H1 (cell line): ENCODE data around the gene TMPRSS2. TPM values are rescaled to one million over a fixed set of nuclear protein-coding genes. Genes with fewer than 3 reads are reported as not detected.

ENCODE experiments used
- CTCF ChIA-PET: fragments of 300-600 bp; sonication (Branson Sonifier 250); formaldehyde crosslinking; loops from one replicate; lab custom pipeline; 2021; ENCODE audit not compliant: partially characterized antibody; lab: Charles Lee
- POLR2A ChIA-PET: fragments of 300-600 bp; sonication (Branson Sonifier 250); formaldehyde crosslinking; loops from one replicate; lab custom pipeline; 2021; ENCODE audit warnings: inconsistent platforms; ENCODE audit not compliant: partially characterized antibody; lab: Charles Lee
- DNase-seq, 2 experiments: peaks; one replicate each; pipeline versions ENCODE4 v3.0.0 to v3.0.0-alpha.2; 2010 to 2022; ENCODE audit warnings: low spot score in 2 of 2, low read depth in 1 of 2, mixed read lengths in 1 of 2
- FAIRE-seq: peaks from 2 replicates; lab custom pipeline; 2011; peaks lifted over from hg19 to GRCh38; lab: Jason Lieb, UNC
- H2AFZ ChIP-seq: 2 replicates; pipeline ENCODE4 v1.8.1; 2012; ENCODE audit warnings: low read length, inconsistent platforms
- H2AK5ac ChIP-seq: 2 replicates; pipeline ENCODE4 v1.6.1; 2013; ENCODE audit warnings: low read depth, low read length
- H2BK120ac ChIP-seq: replicated peaks from 2 replicates; pipeline ENCODE3; 2013; ENCODE audit warnings: low read depth, low read length, inconsistent platforms
- H2BK12ac ChIP-seq: 2 replicates; pipeline ENCODE4 v1.6.1; 2013; ENCODE audit warnings: low read depth, low read length
- H2BK15ac ChIP-seq: 2 replicates; pipeline ENCODE4 v1.6.1; 2013; ENCODE audit warnings: low read length
- H2BK20ac ChIP-seq: 2 replicates; pipeline ENCODE4 v1.6.1; 2013; ENCODE audit warnings: low read length
- H2BK5ac ChIP-seq: 2 replicates; pipeline ENCODE4 v1.6.1; 2013; ENCODE audit warnings: low read depth, low read length
- H3K14ac ChIP-seq: 2 replicates; pipeline ENCODE4 v1.6.1; 2013; ENCODE audit warnings: inconsistent platforms; ENCODE audit not compliant: insufficient read length
- H3K18ac ChIP-seq: 2 replicates; pipeline ENCODE4 v1.6.1; 2013; ENCODE audit warnings: low read length; ENCODE audit errors: extremely low read depth
- H3K23ac ChIP-seq: 2 replicates; pipeline ENCODE4 v1.6.1; 2013; ENCODE audit warnings: inconsistent platforms; ENCODE audit not compliant: insufficient read length
- H3K23me2 ChIP-seq: 2 replicates; pipeline ENCODE4 v1.6.1; 2013; ENCODE audit warnings: low read depth, low read length
- H3K27ac ChIP-seq: 2 replicates; pipeline ENCODE4 v1.6.1; 2011; ENCODE audit warnings: low read depth, low read length, inconsistent platforms
- H3K27me3 ChIP-seq, 4 experiments: replicated peaks in 1 of 4; 1 replicate in 1 of 4; 2 replicates in 3 of 4; pipeline versions ENCODE4 v1.6.1 to v1.8.1; 2011 to 2013; ENCODE audit warnings: low read length in 3 of 4, mild to moderate bottlenecking in 3 of 4, inconsistent platforms in 2 of 4, mixed read lengths in 2 of 4, moderate library complexity in 1 of 4; ENCODE audit not compliant: control insufficient read depth in 3 of 4, insufficient read depth in 3 of 4; ENCODE audit errors: extremely low read depth in 1 of 4
- H3K36me3 ChIP-seq, 4 experiments: 2 replicates each; pipeline versions ENCODE4 v1.6.1 to v1.8.1; 2011 to 2013; ENCODE audit warnings: mild to moderate bottlenecking in 4 of 4, low read length in 3 of 4, moderate library complexity in 2 of 4, control low read depth in 1 of 4, inconsistent platforms in 1 of 4; ENCODE audit not compliant: insufficient read depth in 4 of 4, control insufficient read depth in 2 of 4
- H3K4ac ChIP-seq: replicated peaks from 2 replicates; pipeline ENCODE3; 2013; ENCODE audit warnings: low read length, low read depth, mixed read lengths, inconsistent platforms; ENCODE audit not compliant: insufficient read length
- H3K4me1 ChIP-seq, 4 experiments: replicated peaks in 1 of 4; 1 replicate in 1 of 4; 2 replicates in 3 of 4; pipeline versions ENCODE4 v1.6.1 to v1.8.1; 2011 to 2013; ENCODE audit warnings: low read length in 3 of 4, inconsistent platforms in 2 of 4, mixed read lengths in 1 of 4; ENCODE audit not compliant: insufficient read depth in 4 of 4, control insufficient read depth in 3 of 4
- H3K4me2 ChIP-seq, 2 experiments: 2 replicates each; pipeline versions ENCODE4 v1.6.1 to v1.8.1; 2011 to 2013; ENCODE audit warnings: low read depth in 2 of 2, low read length in 2 of 2, control low read depth in 1 of 2, inconsistent platforms in 1 of 2, mild to moderate bottlenecking in 1 of 2; ENCODE audit not compliant: insufficient read depth in 1 of 2
- H3K4me3 ChIP-seq, 4 experiments: fragments of 200-600, 300-600 bp in 1 of 4; sonication (generic), shearing (Covaris generic), sonication (Bioruptor Twin) in 1 of 4; 2 replicates each; pipeline versions ENCODE4 v1.5.1 to v1.8.1; 2011 to 2016; ENCODE audit warnings: low read length in 4 of 4, low read depth in 3 of 4, control low read depth in 2 of 4, inconsistent platforms in 2 of 4, mild to moderate bottlenecking in 2 of 4, mixed read lengths in 1 of 4, moderate library complexity in 1 of 4; ENCODE audit not compliant: insufficient read depth in 2 of 4; ENCODE audit errors: extremely low read depth in 1 of 4
- H3K56ac ChIP-seq: replicated peaks from 2 replicates; pipeline ENCODE3; 2013; ENCODE audit warnings: low read depth, mild to moderate bottlenecking, mixed read lengths, low read length, inconsistent platforms; ENCODE audit not compliant: insufficient read length
- H3K79me1 ChIP-seq: 2 replicates; pipeline ENCODE4 v1.6.1; 2013; ENCODE audit warnings: low read depth, low read length, control low read depth
- H3K79me2 ChIP-seq, 2 experiments: 2 replicates each; pipeline versions ENCODE4 v1.6.1 to v1.8.1; 2012 to 2013; ENCODE audit warnings: low read length in 2 of 2, mild to moderate bottlenecking in 2 of 2, inconsistent platforms in 1 of 2; ENCODE audit not compliant: insufficient read depth in 2 of 2, control insufficient read depth in 1 of 2
- H3K9ac ChIP-seq, 4 experiments: replicated peaks in 1 of 4; 1 replicate in 1 of 4; 2 replicates in 3 of 4; pipeline versions ENCODE4 v1.6.1 to v1.8.1; 2011 to 2013; ENCODE audit warnings: low read depth in 3 of 4, low read length in 3 of 4, control low read depth in 2 of 4, mild to moderate bottlenecking in 2 of 4, moderate library complexity in 2 of 4, inconsistent platforms in 1 of 4; ENCODE audit errors: extremely low read depth in 1 of 4
- H3K9me3 ChIP-seq, 2 experiments: 2 replicates each; pipeline versions ENCODE4 v1.6.1 to v1.8.1; 2012 to 2013; ENCODE audit warnings: mild to moderate bottlenecking in 2 of 2, moderate library complexity in 2 of 2, control low read depth in 1 of 2, inconsistent platforms in 1 of 2, low read depth in 1 of 2, low read length in 1 of 2, mixed read lengths in 1 of 2; ENCODE audit not compliant: insufficient read depth in 2 of 2
- H4K20me1 ChIP-seq, 2 experiments: replicated peaks in 1 of 2; 2 replicates each; pipeline versions ENCODE3 to v1.8.1; 2011 to 2013; ENCODE audit warnings: inconsistent platforms in 2 of 2, low read length in 2 of 2, mild to moderate bottlenecking in 1 of 2; ENCODE audit not compliant: insufficient read depth in 2 of 2, control insufficient read depth in 1 of 2
- H4K5ac ChIP-seq: 2 replicates; pipeline ENCODE4 v1.6.1; 2013; ENCODE audit warnings: low read length, low read depth, mixed read lengths, inconsistent platforms; ENCODE audit not compliant: insufficient read length
- H4K8ac ChIP-seq: 2 replicates; pipeline ENCODE4 v1.8.0; 2013; ENCODE audit warnings: mild to moderate bottlenecking, moderate library complexity, low read length, inconsistent platforms; ENCODE audit not compliant: insufficient read depth; ENCODE audit errors: extremely low read depth
- H4K91ac ChIP-seq: replicated peaks from 2 replicates; pipeline ENCODE3; 2013; ENCODE audit warnings: low read length, mixed read lengths, inconsistent platforms; ENCODE audit not compliant: insufficient read length
- NANOG ChIP-seq: IDR thresholded peaks from 2 replicates; pipeline ENCODE4 v1.6.1; 2011; ENCODE audit warnings: low read length, low read depth, mild to moderate bottlenecking, inconsistent platforms; ENCODE audit not compliant: insufficient read depth, poor library complexity, severe bottlenecking
- WGBS, 2 experiments: shearing (Covaris generic) in 1 of 2; methylation state at CpG; one replicate each; pipeline versions ENCODE4 v1.1.6 to v1.1.7; 2013 to 2015; ENCODE audit warnings: low lambda C conversion rate in 2 of 2, mixed read lengths in 2 of 2, inconsistent platforms in 1 of 2, low coverage in 1 of 2, missing lambda C conversion rate in 1 of 2; ENCODE audit not compliant: insufficient replicate concordance in 2 of 2, insufficient coverage in 1 of 2, insufficient read length in 1 of 2; ENCODE audit errors: extremely low coverage in 1 of 2, missing lambda C conversion rate in 1 of 2; 5-methylcytosine and 5-hydroxymethylcytosine counted together
- polyA plus RNA-seq, 7 experiments: library from polyadenylated mRNA; depleted of rRNA in 3 of 7; stranded (reverse) in 5 of 7; unstranded in 2 of 7; fragments of >200 nt in 5 of 7; fragments of 200-250 nt in 2 of 7; gene quantifications; 1 replicate in 5 of 7; 2 replicates in 1 of 7; 4 replicates in 1 of 7; pipeline versions ENCODE4 v1.2.1 to v1.2.3, GENCODE V29; 2011 to 2013; ENCODE audit warnings: missing spikeins in 2 of 7, mixed read lengths in 2 of 7
- total RNA-seq: library from RNA; stranded (reverse); fragmentation: NEBNext Ultra II Directional; extraction: Animal tissue kit (Norgen Biotek cat#: 25700); gene quantifications from 2 replicates; pipeline ENCODE4 v1.2.1, GENCODE V29; 2021

TMPRSS2 gene
- total and polyA plus RNA-seq, 2 of the 8 experiments (the other 6 are each of a cell fraction or from before 2014, with no cell fraction given), result 9.2 to 11.0 TPM

DNA sequence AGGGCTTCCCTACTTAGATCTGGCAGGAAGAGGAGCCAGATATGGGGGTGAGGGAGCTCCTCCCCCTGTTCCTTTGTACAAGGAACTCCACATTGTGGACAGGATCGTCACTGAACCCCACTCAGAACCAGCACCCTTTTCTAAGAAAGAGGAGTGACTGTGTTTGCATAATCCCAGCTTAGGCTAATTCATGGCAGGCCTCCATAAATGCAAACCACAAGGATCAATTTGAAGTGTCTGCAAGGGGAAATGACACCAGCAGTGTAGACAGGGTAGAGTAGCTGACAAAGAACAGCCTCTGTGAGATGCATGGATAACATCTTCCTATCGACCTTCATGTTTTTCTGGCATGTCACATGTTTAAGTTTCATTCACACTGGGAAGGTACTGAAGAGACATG, 70.2 kb downstream of the TMPRSS2 start:
- POLR2A ChIA-PET, result no interaction called here
- Histone ChIP-seq H3K23ac (no peak overlapping the region), H2BK20ac (no peak overlapping the region), H3K9me3 (peaks cover 0 to 2% of the 10 kb centered on the region in 2 experiments; a peak in 1 of 4 replicates), H3K9ac (no peak overlapping the region), H3K36me3 (no peaks in the 10 kb centered on the region), H2AK5ac (no peak overlapping the region), H2BK120ac (no peak overlapping the region), H3K79me1 (no peaks in the 10 kb centered on the region), H4K91ac (no peak overlapping the region), H3K56ac (no peak overlapping the region), H2BK12ac (no peak overlapping the region), H3K14ac (no peak overlapping the region), H3K79me2 (no peaks in the 10 kb centered on the region), H4K5ac (no peak overlapping the region), H3K23me2 (no peaks in the 10 kb centered on the region), H3K27me3 (no peaks in the 10 kb centered on the region), H4K8ac (no peak overlapping the region), H3K4me1 (no peaks in the 10 kb centered on the region; a peak in 1 of 7 replicates), H4K20me1 (no peaks in the 10 kb centered on the region), H3K4me2 (no peak overlapping the region), H3K18ac (no peak overlapping the region), H2AFZ (no peak overlapping the region), H2BK5ac (no peak overlapping the region), H3K4me3 (no peak overlapping the region), H3K4ac (no peak overlapping the region), H2BK15ac (no peak overlapping the region), H3K27ac (no peak overlapping the region)
- no peak for DNase-seq
- no peak for FAIRE-seq
- CTCF ChIA-PET, result interaction anchor here (1.4 kb wide), 1 partner anchor 154 kb away, joined by 3 read pairs; no protein-coding TSS in a partner anchor
- WGBS, 2 experiments, result 84% methylated on average over 2 of the region's 2 CpGs; no CpG with 5 or more reads in 1 of the 2 experiments
- TF ChIP-seq NANOG, result no peak
- TF ChIP-seq, all 59 proteins: peak for 0
